GM21390 (cell line): ENCODE data around the gene P4HA1.

Experiments used
- ATAC-seq: cut with Tn5 transposase; IDR thresholded peaks from one replicate; pipeline ENCODE4 v1.9.1; 2021; ENCODE audit not compliant: unreplicated experiment

Gene P4HA1

DNA sequence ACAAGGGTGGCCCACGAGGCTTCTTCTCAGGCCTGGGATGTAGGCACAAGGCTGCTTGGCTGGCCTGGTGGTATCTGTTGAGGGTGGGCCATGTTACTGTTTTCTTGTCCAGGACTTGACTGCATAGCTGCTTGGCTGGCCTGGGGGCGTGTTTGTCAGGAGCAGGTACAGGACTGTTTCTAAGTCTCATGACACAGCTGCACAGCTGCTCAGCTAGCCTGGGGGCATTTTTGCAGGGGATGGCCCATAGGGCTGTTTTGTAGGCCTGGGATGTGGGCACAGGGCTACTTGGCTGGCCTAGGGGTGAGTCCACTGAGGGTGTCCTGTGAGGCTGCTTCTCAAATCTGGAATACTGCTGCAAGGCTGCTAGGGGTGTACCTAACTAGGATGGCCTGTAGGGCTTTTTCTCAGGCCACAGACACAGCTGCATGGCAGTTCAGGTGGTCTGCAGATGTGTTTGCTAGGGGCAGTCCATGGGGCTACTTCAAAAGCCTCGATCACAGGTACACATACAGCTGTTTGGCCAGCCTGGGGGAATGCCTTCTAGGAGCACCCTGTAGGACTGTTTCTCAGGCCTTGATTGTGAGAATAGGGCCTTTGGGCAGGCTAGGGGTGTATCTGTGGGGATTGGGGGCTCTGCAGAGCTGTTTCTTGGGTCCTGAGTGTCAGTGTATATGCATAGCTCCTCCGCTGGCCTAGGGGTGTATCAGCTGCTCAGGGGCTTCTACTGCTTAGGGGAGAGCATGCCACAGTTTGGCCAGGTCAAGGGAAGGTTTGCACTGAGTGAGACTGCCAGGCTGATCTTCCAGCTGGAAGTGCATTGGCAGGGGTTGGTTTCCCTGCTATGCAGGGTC, 115.4 kb downstream of the P4HA1 start:
- no peak for ATAC-seq

DNA sequence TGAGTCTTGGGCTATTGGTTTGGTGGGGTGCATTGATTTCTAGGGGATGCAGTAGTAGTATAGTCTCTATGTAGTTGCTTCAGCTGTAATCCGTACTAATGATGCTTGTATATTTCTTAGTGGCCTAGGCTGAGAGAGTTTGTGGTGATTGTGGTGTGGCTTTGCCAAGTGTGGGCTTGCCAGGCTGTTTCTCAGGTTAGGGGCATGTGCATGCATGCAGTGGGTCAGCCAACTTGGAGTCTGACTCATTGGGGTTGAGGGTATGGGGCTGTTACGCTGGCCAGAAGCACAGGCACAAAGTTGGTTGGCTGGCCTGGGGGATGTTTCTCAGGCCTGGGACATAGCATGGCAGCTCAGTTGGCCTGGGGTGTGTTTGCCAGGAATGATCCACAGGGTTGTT, 116.3 kb downstream of the P4HA1 start:
- ATAC-seq = no peak

DNA sequence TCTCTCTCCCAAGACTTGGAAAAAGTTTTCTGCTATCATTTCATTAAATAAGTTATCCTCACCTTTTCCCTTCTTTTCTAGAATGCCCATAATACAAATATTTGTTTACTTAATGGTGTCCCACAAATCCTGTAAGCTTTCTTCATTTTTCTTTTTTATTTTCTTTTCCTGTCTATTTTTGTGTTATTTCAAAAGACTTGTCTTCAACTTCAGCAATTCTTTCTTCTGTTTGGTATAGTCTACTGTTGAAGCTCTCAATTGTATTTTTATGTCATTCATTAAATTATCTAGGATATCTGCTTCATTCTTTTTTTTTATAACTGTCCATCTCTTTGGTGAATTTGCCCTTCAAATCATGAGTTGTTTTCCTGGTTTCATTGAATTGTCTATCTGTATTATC, 117.0 kb downstream of the P4HA1 start:
- no peak for ATAC-seq

DNA sequence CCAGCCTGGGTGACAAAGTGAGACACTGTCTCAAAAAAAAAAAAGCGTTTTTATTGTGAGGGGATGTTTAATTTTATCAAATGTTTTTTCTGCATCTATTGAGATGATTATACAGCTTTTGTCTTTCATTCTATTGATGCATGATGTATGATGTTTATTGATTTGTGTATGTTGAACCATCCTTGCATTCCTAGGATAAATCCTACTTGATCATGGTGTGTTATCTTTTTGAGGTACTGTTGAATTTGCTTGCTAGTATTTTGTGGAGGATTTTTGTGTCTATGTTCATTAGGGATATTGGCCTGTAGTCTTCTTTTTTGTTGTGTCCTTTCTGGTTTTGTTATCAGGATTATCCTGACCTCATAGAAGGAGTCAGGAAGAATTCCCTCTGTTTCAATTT, 119.8 kb downstream of the P4HA1 start:
- ATAC-seq = no peak
